K562 (cell line): ENCODE measurements around the gene MARS1. TPM values are rescaled to one million over a fixed set of nuclear protein-coding genes. Genes with fewer than 3 reads are reported as not detected.
A peak's percentile ranks its signal among the peaks of the same experiment; 100 is the strongest.

Experiments used
- ADNP ChIP-seq: fragments of 200-800 bp; sonication (Bioruptor generic); IDR thresholded peaks from 2 replicates; pipeline ENCODE4 v1.6.1; 2016; ENCODE audit warnings: missing genetic modification characterization, missing compliant biosample characterization
- BCL6 ChIP-seq: fragments of 250-450 bp; sonication (Bioruptor Pico); IDR thresholded peaks from 2 replicates; pipeline ENCODE4 v1.4.0; 2020
- CCAR2 ChIP-seq: fragments of 200-400 bp; formaldehyde crosslinking; IDR thresholded peaks from 2 replicates; pipeline ENCODE4 v1.6.1; 2017; ENCODE audit warnings: mild to moderate bottlenecking, low read depth, low read length
- CREB1 ChIP-seq, 2 experiments: sonication (generic) in 1 of 2; formaldehyde crosslinking in 1 of 2; IDR thresholded peaks; 2 replicates each; pipeline versions ENCODE4 v1.6.1 to v1.8.0; 2012 to 2022; ENCODE audit warnings: inconsistent platforms in 1 of 2, mild to moderate bottlenecking in 1 of 2, missing genetic modification reagents in 1 of 2, moderate library complexity in 1 of 2
- CTBP1 ChIP-seq: fragments of 450-650 bp; IDR thresholded peaks from 2 replicates; pipeline ENCODE4 v1.6.1; 2016; ENCODE audit warnings: borderline replicate concordance
- EGR1 ChIP-seq: fragments of 450-650 bp; conservative IDR thresholded peaks from 2 replicates; pipeline ENCODE4 v1.6.1; 2017; ENCODE audit warnings: mild to moderate bottlenecking
- ETS2 ChIP-seq: IDR thresholded peaks from 2 replicates; pipeline ENCODE4 v1.6.1; 2016; ENCODE audit warnings: borderline replicate concordance, missing genetic modification characterization, mild to moderate bottlenecking, moderate library complexity, missing compliant biosample characterization; ENCODE audit not compliant: poor library complexity, severe bottlenecking
- ETV5 ChIP-seq: sonication (generic); formaldehyde crosslinking; IDR thresholded peaks from 2 replicates; pipeline ENCODE4 v1.4.0; 2020; ENCODE audit warnings: low read depth, mild to moderate bottlenecking, missing genetic modification reagents
- ID3 ChIP-seq, 2 experiments: fragments of 250-450 bp in 1 of 2; fragments of 450-650 bp in 1 of 2; sonication (Bioruptor Pico) in 1 of 2; IDR thresholded peaks; 2 replicates each; pipeline versions ENCODE4 v1.6.1 to v1.8.0; 2016 to 2021; ENCODE audit warnings: mild to moderate bottlenecking in 2 of 2, moderate library complexity in 2 of 2, missing compliant biosample characterization in 1 of 2, missing genetic modification characterization in 1 of 2
- NCOA1 ChIP-seq: fragments of 450-650 bp; IDR thresholded peaks from 2 replicates; pipeline ENCODE4 v1.6.1; 2016; ENCODE audit warnings: low read depth
- PHF21A ChIP-seq: fragments of 450-650 bp; IDR thresholded peaks from 2 replicates; pipeline ENCODE4 v1.6.1; 2017; ENCODE audit warnings: low read depth, borderline replicate concordance
- PKNOX1 ChIP-seq: fragments of 450-650 bp; IDR thresholded peaks from 2 replicates; pipeline ENCODE4 v1.6.1; 2016
- RB1 ChIP-seq: fragments of 450-650 bp; IDR thresholded peaks from 2 replicates; pipeline ENCODE4 v1.6.1; 2017; ENCODE audit warnings: low read depth, mild to moderate bottlenecking
- RHOXF2B ChIP-seq: fragments of 250-450 bp; sonication (Bioruptor Pico); conservative IDR thresholded peaks from 2 replicates; pipeline ENCODE4 v1.5.1; 2021
- SIRT6 ChIP-seq: IDR thresholded peaks from one replicate; pipeline ENCODE4 v1.6.1; 2012; ENCODE audit warnings: low read depth, mild to moderate bottlenecking, control low read depth, inconsistent platforms, low read length, moderate library complexity
- SREBF2 ChIP-seq: sonication (generic); formaldehyde crosslinking; IDR thresholded peaks from 2 replicates; pipeline ENCODE4 v1.4.0; 2020; ENCODE audit warnings: mild to moderate bottlenecking, missing genetic modification reagents
- TEAD2 ChIP-seq: fragments of 450-650 bp; IDR thresholded peaks from 2 replicates; pipeline ENCODE4 v1.6.1; 2016; ENCODE audit warnings: missing genetic modification characterization, control low read depth, missing compliant biosample characterization
- ZBTB7A ChIP-seq: IDR thresholded peaks from 2 replicates; pipeline ENCODE4 v1.6.1; 2011; ENCODE audit warnings: low read depth, mild to moderate bottlenecking, low read length, moderate library complexity, borderline replicate concordance; ENCODE audit not compliant: control insufficient read depth
- ZBTB8A ChIP-seq: fragments of 450-650 bp; IDR thresholded peaks from 2 replicates; pipeline ENCODE4 v1.6.1; 2018; ENCODE audit warnings: mild to moderate bottlenecking, moderate library complexity; ENCODE audit not compliant: partially characterized antibody
- ZFPM2 ChIP-seq: fragments of 250-450 bp; sonication (Bioruptor Pico); IDR thresholded peaks from 2 replicates; pipeline ENCODE4 v1.5.1; 2022; ENCODE audit warnings: mild to moderate bottlenecking
- ZKSCAN3 ChIP-seq: fragments of 250-450 bp; sonication (Bioruptor Pico); IDR thresholded peaks from 2 replicates; pipeline ENCODE4 v1.4.0; 2020
- ZNF311 ChIP-seq: fragments of 250-450 bp; sonication (Bioruptor Pico); IDR thresholded peaks from 2 replicates; pipeline ENCODE4 v1.4.0; 2020; ENCODE audit warnings: mild to moderate bottlenecking, moderate library complexity
- polyA plus RNA-seq, 8 experiments: library from polyadenylated mRNA; depleted of rRNA in 4 of 8; stranded (reverse) in 5 of 8; unstranded in 3 of 8; fragments of >200 nt; fragmentation: Nextera tagmentation in 2 of 8; fragmentation: Illumina TruSeq in 1 of 8; extraction: Ambion mirVana in 2 of 8; extraction: Trizol in 1 of 8; gene quantifications; 2 replicates each; pipeline versions ENCODE4 v1.2.1 to v1.2.3, GENCODE V29; 2011 to 2014; ENCODE audit warnings: inconsistent platforms in 1 of 8, missing spikeins in 1 of 8
- total RNA-seq, 7 experiments: library from RNA; depleted of rRNA in 6 of 7; stranded (reverse); fragments of >200 nt in 6 of 7; fragmentation: Illumina TruSeq in 2 of 7; extraction: Trizol in 2 of 7; gene quantifications; 2 replicates each; pipeline versions ENCODE4 v1.2.1 to v1.2.3, GENCODE V29; 2011 to 2021; ENCODE audit warnings: low replicate concordance in 1 of 7
- TF ChIP-seq, protein P1 (sequence below): fragments of 450-650 bp; IDR thresholded peaks from 2 replicates; pipeline ENCODE4 v1.6.1; 2016; ENCODE audit warnings: low read depth, mild to moderate bottlenecking, moderate library complexity
- TF ChIP-seq, protein P2 (sequence below): sonication (generic); formaldehyde crosslinking; IDR thresholded peaks from 2 replicates; pipeline ENCODE4 v1.8.0; 2022; ENCODE audit warnings: mild to moderate bottlenecking, missing genetic modification reagents

The MARS1 gene
- total and polyA plus RNA-seq, 9 of the 15 experiments (the other 6 are each of a cell fraction or from before 2014, with no cell fraction given), result 117 to 382 (median 220) TPM

DNA sequence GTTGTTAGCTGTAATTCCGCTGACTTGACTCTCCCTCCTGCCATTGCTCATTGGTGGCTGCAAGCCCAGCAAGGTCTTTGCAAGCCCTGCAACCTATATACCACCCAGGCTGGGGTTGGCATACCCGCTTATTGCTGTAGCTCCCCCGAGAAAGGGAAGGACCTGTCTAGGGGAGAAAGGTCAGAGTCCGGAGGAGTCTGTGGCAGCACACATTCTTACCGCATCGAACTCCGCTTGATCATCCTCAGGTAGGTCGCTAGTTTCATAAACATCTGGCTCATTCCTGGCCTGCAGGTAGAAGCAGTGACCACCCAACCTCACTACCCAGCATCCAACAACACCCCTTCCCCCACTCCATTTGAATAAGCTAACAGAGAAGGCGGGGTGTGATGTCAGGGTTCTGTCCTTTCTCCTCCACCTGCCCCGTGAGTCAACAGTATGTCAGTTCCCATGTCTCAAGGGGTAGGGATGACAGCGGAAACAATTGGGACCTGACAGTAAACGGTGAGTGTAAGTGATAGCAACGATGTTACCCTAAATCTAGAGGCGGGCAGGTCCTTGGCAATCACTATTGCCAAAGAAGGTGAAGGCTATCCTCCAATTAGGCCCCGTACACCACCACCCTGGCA, 58.1 kb downstream of the MARS1 start (continued):
- TF ChIP-seq ID3 (CRISPR knock-in tag; IDR thresholded peaks at IDR 0.05), result no peak
- no peak for TF ChIP-seq ID3 (tag; IDR thresholded peaks at IDR 0.05)
- no peak for TF ChIP-seq ZFPM2 (CRISPR knock-in tag)
- TF ChIP-seq, protein P1, sequence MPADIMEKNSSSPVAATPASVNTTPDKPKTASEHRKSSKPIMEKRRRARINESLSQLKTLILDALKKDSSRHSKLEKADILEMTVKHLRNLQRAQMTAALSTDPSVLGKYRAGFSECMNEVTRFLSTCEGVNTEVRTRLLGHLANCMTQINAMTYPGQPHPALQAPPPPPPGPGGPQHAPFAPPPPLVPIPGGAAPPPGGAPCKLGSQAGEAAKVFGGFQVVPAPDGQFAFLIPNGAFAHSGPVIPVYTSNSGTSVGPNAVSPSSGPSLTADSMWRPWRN, result no peak
- TF ChIP-seq CTBP1, result peak; percentile 47
- no peak for TF ChIP-seq ETS2
- TF ChIP-seq BCL6 (CRISPR knock-in tag), result no peak
- TF ChIP-seq RHOXF2B, result no peak
- no peak for TF ChIP-seq ZKSCAN3 (CRISPR knock-in tag)
- TF ChIP-seq SREBF2 (CRISPR knock-in tag), result no peak
- TF ChIP-seq, protein P2, sequence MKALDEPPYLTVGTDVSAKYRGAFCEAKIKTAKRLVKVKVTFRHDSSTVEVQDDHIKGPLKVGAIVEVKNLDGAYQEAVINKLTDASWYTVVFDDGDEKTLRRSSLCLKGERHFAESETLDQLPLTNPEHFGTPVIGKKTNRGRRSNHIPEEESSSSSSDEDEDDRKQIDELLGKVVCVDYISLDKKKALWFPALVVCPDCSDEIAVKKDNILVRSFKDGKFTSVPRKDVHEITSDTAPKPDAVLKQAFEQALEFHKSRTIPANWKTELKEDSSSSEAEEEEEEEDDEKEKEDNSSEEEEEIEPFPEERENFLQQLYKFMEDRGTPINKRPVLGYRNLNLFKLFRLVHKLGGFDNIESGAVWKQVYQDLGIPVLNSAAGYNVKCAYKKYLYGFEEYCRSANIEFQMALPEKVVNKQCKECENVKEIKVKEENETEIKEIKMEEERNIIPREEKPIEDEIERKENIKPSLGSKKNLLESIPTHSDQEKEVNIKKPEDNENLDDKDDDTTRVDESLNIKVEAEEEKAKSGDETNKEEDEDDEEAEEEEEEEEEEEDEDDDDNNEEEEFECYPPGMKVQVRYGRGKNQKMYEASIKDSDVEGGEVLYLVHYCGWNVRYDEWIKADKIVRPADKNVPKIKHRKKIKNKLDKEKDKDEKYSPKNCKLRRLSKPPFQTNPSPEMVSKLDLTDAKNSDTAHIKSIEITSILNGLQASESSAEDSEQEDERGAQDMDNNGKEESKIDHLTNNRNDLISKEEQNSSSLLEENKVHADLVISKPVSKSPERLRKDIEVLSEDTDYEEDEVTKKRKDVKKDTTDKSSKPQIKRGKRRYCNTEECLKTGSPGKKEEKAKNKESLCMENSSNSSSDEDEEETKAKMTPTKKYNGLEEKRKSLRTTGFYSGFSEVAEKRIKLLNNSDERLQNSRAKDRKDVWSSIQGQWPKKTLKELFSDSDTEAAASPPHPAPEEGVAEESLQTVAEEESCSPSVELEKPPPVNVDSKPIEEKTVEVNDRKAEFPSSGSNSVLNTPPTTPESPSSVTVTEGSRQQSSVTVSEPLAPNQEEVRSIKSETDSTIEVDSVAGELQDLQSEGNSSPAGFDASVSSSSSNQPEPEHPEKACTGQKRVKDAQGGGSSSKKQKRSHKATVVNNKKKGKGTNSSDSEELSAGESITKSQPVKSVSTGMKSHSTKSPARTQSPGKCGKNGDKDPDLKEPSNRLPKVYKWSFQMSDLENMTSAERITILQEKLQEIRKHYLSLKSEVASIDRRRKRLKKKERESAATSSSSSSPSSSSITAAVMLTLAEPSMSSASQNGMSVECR, result no peak
- no peak for TF ChIP-seq ADNP (tag)
- TF ChIP-seq PHF21A, result no peak
- TF ChIP-seq CREB1 (IDR thresholded peaks at IDR 0.05), result 0 out of 2 replicates have a peak, but pooled peaks have one; percentile 19
- no peak for TF ChIP-seq CREB1 (CRISPR knock-in tag; IDR thresholded peaks at IDR 0.05)
- no peak for TF ChIP-seq RB1
- TF ChIP-seq CCAR2, result no peak
- peak; percentile 70 for TF ChIP-seq PKNOX1
- no peak for TF ChIP-seq ZNF311 (CRISPR knock-in tag)
- no peak for TF ChIP-seq ETV5 (CRISPR knock-in tag)
- TF ChIP-seq SIRT6, result no peak
- no peak for TF ChIP-seq NCOA1
- no peak for TF ChIP-seq ZBTB7A
- TF ChIP-seq ZBTB8A, result no peak
- no peak for TF ChIP-seq TEAD2
- TF ChIP-seq EGR1, result no peak
